ENCODE results near the gene EXOSC5.
"Not testable (repeated sequence)": the region's sequence is repeated elsewhere in the genome, so short reads cannot be mapped to it uniquely, and the experiment has no call there.

EXOSC5 gene

GRCh38 chr19:41397086-41398049, at the start of gene EXOSC5, which contains the start of gene BCKDHA:
EXOSC5 (minus strand) TSS chr19:41397359; CDS start chr19:41397328, 31 bp downstream.
BCKDHA (plus strand) TSS chr19:41397818; CDS start chr19:41397828, 10 bp downstream.
- peak; percentile 99 for DNase-seq

- DNase-seq = no peak
Measured at GRCh38 chr19:41445575-41445974, 48.4 kb upstream of the EXOSC5 start.

GRCh38 chr19:41443813-41444455, 46.8 kb upstream of the EXOSC5 start:
- no peak for DNase-seq

- DNase-seq = no peak
Measured at GRCh38 chr19:41442473-41443355, 45.6 kb upstream of the EXOSC5 start, which contains the start of gene ERICH4. ERICH4 (plus strand) TSS chr19:41443156; CDS start chr19:41443170, 14 bp downstream.

GRCh38 chr19:41441321-41441945, 44.3 kb upstream of the EXOSC5 start:
- DNase-seq = no peak

GRCh38 chr19:41439441-41440222, 42.5 kb upstream of the EXOSC5 start, which contains the start of gene DMAC2:
DMAC2 (minus strand) TSS chr19:41439912; CDS start chr19:41439899, 13 bp downstream.
- peak; percentile 98 for DNase-seq

GRCh38 chr19:41437944-41438574, 40.9 kb upstream of the EXOSC5 start:
- DNase-seq = no peak

- no peak for DNase-seq
Measured at GRCh38 chr19:41436674-41436951, 39.5 kb upstream of the EXOSC5 start.

GRCh38 chr19:41435936-41436673, 38.9 kb upstream of the EXOSC5 start:
- DNase-seq = no peak

- not testable (repeated sequence) for DNase-seq
Measured at GRCh38 chr19:41435376-41435775, 38.2 kb upstream of the EXOSC5 start.

- no peak for DNase-seq
Measured at GRCh38 chr19:41434450-41434849, 37.3 kb upstream of the EXOSC5 start.

GRCh38 chr19:41433171-41433570, 36.0 kb upstream of the EXOSC5 start:
- DNase-seq = no peak

- DNase-seq = no peak
Measured at GRCh38 chr19:41431426-41432386, 34.5 kb upstream of the EXOSC5 start.

- no peak for DNase-seq
Measured at GRCh38 chr19:41430922-41431321, 33.8 kb upstream of the EXOSC5 start.

- no peak for DNase-seq
Measured at GRCh38 chr19:41428481-41428859, 31.3 kb upstream of the EXOSC5 start.

- DNase-seq = peak; percentile 84
Measured at GRCh38 chr19:41427647-41428480, 30.7 kb upstream of the EXOSC5 start.

- DNase-seq = peak; percentile 86
Measured at GRCh38 chr19:41426952-41427646, 29.9 kb upstream of the EXOSC5 start, which contains the start of gene B3GNT8. B3GNT8 (minus strand) TSS chr19:41427374; CDS start chr19:41426778, 596 bp downstream.

All from NCI-H2171 treated with DMSO at 0.1 percent for 48 hours (cell line).